Tibial nerve (tissue), 4 donors: ENCODE results near the gene SLC35E1. TPM values are rescaled to one million over a fixed set of nuclear protein-coding genes. Genes with fewer than 3 reads are reported as not detected.

Source experiments
- DNase-seq, 2 donors: peaks; one replicate each; pipeline ENCODE4 v3.0.0-alpha.2; 2019; ENCODE audit warnings: low spot score in 2 of 2
- H3K27ac ChIP-seq, 4 donors: fragments of 200-600 bp; sonication (generic) in 3 of 4; one replicate each; pipeline ENCODE4 v1.5.1; 2017 to 2019; ENCODE audit warnings: mild to moderate bottlenecking in 1 of 4
- H3K27me3 ChIP-seq, 2 donors: fragments of 200-600 bp; sonication (generic) in 1 of 2; one replicate each; pipeline versions ENCODE4 v1.5.1 to v1.6.0; 2017 to 2019
- H3K36me3 ChIP-seq, 3 donors: fragments of 200-600 bp; sonication (generic); one replicate each; pipeline ENCODE4 v1.5.1; 2018 to 2019
- H3K4me1 ChIP-seq, 4 donors: fragments of 200-600 bp; sonication (generic) in 3 of 4; one replicate each; pipeline ENCODE4 v1.5.1; 2017 to 2019
- H3K4me3 ChIP-seq, 4 donors: fragments of 200-600 bp; sonication (generic) in 3 of 4; one replicate each; pipeline ENCODE4 v1.5.1; 2017 to 2019; ENCODE audit warnings: mild to moderate bottlenecking in 1 of 4, moderate library complexity in 1 of 4
- H3K9me3 ChIP-seq, 4 donors: fragments of 200-600 bp; sonication (generic) in 3 of 4; one replicate each; pipeline ENCODE4 v1.5.1; 2017 to 2019
- CTCF ChIP-seq, 5 experiments: fragments of 200-600 bp in 3 of 5; fragments of 450-650 bp in 2 of 5; sonication (generic) in 3 of 5; IDR thresholded peaks; one replicate each; pipeline ENCODE4 v1.5.1; 2016 to 2019; ENCODE audit warnings: antibody characterized with exemption in 5 of 5, mild to moderate bottlenecking in 3 of 5, moderate library complexity in 2 of 5
- EP300 ChIP-seq, 2 donors: sonication (generic); formaldehyde crosslinking; IDR thresholded peaks; one replicate each; pipeline ENCODE4 v1.6.1; 2017; ENCODE audit warnings: antibody characterized with exemption in 2 of 2, mild to moderate bottlenecking in 1 of 2
- POLR2A ChIP-seq, 2 donors: fragments of 450-650 bp; IDR thresholded peaks; one replicate each; pipeline ENCODE4 v1.6.1; 2017; ENCODE audit warnings: antibody characterized with exemption in 2 of 2, mild to moderate bottlenecking in 2 of 2, moderate library complexity in 2 of 2
- WGBS, 2 donors: methylation state at CpG; one replicate each; pipeline ENCODE4 v1.1.5; 2018; 5-methylcytosine and 5-hydroxymethylcytosine counted together
- total RNA-seq, 4 donors: library from RNA; depleted of rRNA; stranded (reverse); fragments of >200 nt; gene quantifications; one replicate each; pipeline ENCODE4 v1.1.0, GENCODE V29; 2016

Gene SLC35E1
- total RNA-seq, 4 donors from 2014 or later, result 24.9 to 29.5 (median 28.0) TPM

GRCh38 chr19:16612636-16613035, 40.4 kb upstream of the SLC35E1 start:
- H3K27ac ChIP-seq, result peak overlapping the region in 2 of 4 donors; percentile 61 to 62
- no peaks in the 10 kb centered on the region for H3K9me3 ChIP-seq
- no peak overlapping the region for H3K4me3 ChIP-seq
- no peaks in the 10 kb centered on the region for H3K36me3 ChIP-seq
- DNase-seq, result no peak
- no peaks in the 10 kb centered on the region for H3K27me3 ChIP-seq
- peak in 1 of 2 donors; percentile 54 for TF ChIP-seq EP300 (IDR thresholded peaks at IDR 0.05)
- no peak for TF ChIP-seq POLR2A (IDR thresholded peaks at IDR 0.05)
- no peak for TF ChIP-seq CTCF (IDR thresholded peaks at IDR 0.05)
- H3K4me1 ChIP-seq, result peaks cover 0 to 89% (median 32%) of the 10 kb centered on the region in 4 donors
- WGBS, 2 donors, result 44 to 50% methylated on average over 3 of the region's 3 CpGs

- Histone ChIP-seq H3K4me3 (no peak overlapping the region), H3K27ac (peak overlapping the region in 1 of 4 donors; percentile 15), H3K27me3 (no peaks in the 10 kb centered on the region), H3K36me3 (no peaks in the 10 kb centered on the region), H3K9me3 (no peaks in the 10 kb centered on the region), H3K4me1 (peaks cover 0 to 91% (median 40%) of the 10 kb centered on the region in 4 donors)
- no peak for TF ChIP-seq EP300 (IDR thresholded peaks at IDR 0.05)
- no peak for TF ChIP-seq CTCF (IDR thresholded peaks at IDR 0.05)
- no peak for TF ChIP-seq POLR2A (IDR thresholded peaks at IDR 0.05)
- DNase-seq, result no peak
- 92% methylated on average over 6 of the region's 6 CpGs for WGBS, 2 donors
Observed at GRCh38 chr19:16611121-16611520, 38.9 kb upstream of the SLC35E1 start.

- Histone ChIP-seq H3K36me3 (no peaks in the 10 kb centered on the region), H3K9me3 (no peaks in the 10 kb centered on the region), H3K4me3 (no peak overlapping the region), H3K27ac (peak overlapping the region in 1 of 4 donors; percentile 85), H3K4me1 (peaks cover 0 to 94% (median 46%) of the 10 kb centered on the region in 4 donors), H3K27me3 (no peaks in the 10 kb centered on the region)
- 65 to 66% methylated on average over 5 of the region's 5 CpGs for WGBS, 2 donors
- TF ChIP-seq CTCF (IDR thresholded peaks at IDR 0.05), result no peak
- TF ChIP-seq EP300 (IDR thresholded peaks at IDR 0.05), result no peak
- TF ChIP-seq POLR2A (IDR thresholded peaks at IDR 0.05), result no peak
- no peak for DNase-seq
Observed at GRCh38 chr19:16609511-16610200, 37.4 kb upstream of the SLC35E1 start.

GRCh38 chr19:16608290-16608739, 36.1 kb upstream of the SLC35E1 start:
- Histone ChIP-seq H3K4me1 (peaks cover 0 to 95% (median 46%) of the 10 kb centered on the region in 4 donors), H3K27ac (peak overlapping the region; percentile 32 to 96 (median 82)), H3K4me3 (no peak overlapping the region), H3K36me3 (no peaks in the 10 kb centered on the region), H3K9me3 (no peaks in the 10 kb centered on the region), H3K27me3 (no peaks in the 10 kb centered on the region)
- peak in 1 of 2 donors; percentile 84 for DNase-seq
- TF ChIP-seq EP300 (IDR thresholded peaks at IDR 0.05) (peak; percentile 57 to 95), POLR2A (IDR thresholded peaks at IDR 0.05) (no peak)
- WGBS, 2 donors, result 66 to 81% methylated on average over 1 of the region's 1 CpG

GRCh38 chr19:16607819-16608218, 35.6 kb upstream of the SLC35E1 start:
- Histone ChIP-seq H3K4me1 (peaks cover 0 to 95% (median 43%) of the 10 kb centered on the region in 4 donors), H3K36me3 (no peaks in the 10 kb centered on the region), H3K27me3 (no peaks in the 10 kb centered on the region), H3K27ac (peak overlapping the region; percentile 32 to 96 (median 82)), H3K9me3 (no peaks in the 10 kb centered on the region), H3K4me3 (no peak overlapping the region)
- DNase-seq, result no peak
- WGBS, 2 donors, result 84 to 85% methylated on average over 10 to 12 of the region's 12 CpGs
- TF ChIP-seq POLR2A (IDR thresholded peaks at IDR 0.05) (no peak), CTCF (IDR thresholded peaks at IDR 0.05) (no peak), EP300 (IDR thresholded peaks at IDR 0.05) (no peak)
